Ishikawa (cell line): ENCODE measurements around the gene MEP1B.

Experiments
- CEBPB ChIP-seq: IDR thresholded peaks from 2 replicates; pipeline ENCODE4 v1.6.1; 2012
- CREB1 ChIP-seq: IDR thresholded peaks from 2 replicates; pipeline ENCODE4 v1.6.1; 2012; ENCODE audit warnings: low read depth
- EGR1 ChIP-seq: IDR thresholded peaks from 2 replicates; pipeline ENCODE4 v1.6.1; 2012
- EP300 ChIP-seq: IDR thresholded peaks from 2 replicates; pipeline ENCODE4 v1.6.1; 2012; ENCODE audit warnings: borderline replicate concordance
- FOXM1 ChIP-seq: IDR thresholded peaks from 2 replicates; pipeline ENCODE4 v1.6.1; 2012; ENCODE audit warnings: low read depth, borderline replicate concordance
- NFIC ChIP-seq: IDR thresholded peaks from 2 replicates; pipeline ENCODE4 v1.6.1; 2012
- RAD21 ChIP-seq: IDR thresholded peaks from 2 replicates; pipeline ENCODE4 v1.6.1; 2012; ENCODE audit warnings: low read depth
- TAF1 ChIP-seq: IDR thresholded peaks from 2 replicates; pipeline ENCODE4 v1.6.1; 2012; ENCODE audit warnings: low read depth, mild to moderate bottlenecking
- TCF12 ChIP-seq: IDR thresholded peaks from 2 replicates; pipeline ENCODE4 v1.6.1; 2012; ENCODE audit warnings: low read depth
- TEAD4 ChIP-seq: IDR thresholded peaks from 2 replicates; pipeline ENCODE4 v1.6.1; 2012
- YY1 ChIP-seq: IDR thresholded peaks from 2 replicates; pipeline ENCODE4 v1.6.1; 2012; ENCODE audit warnings: low read depth
- ZBTB7A ChIP-seq: IDR thresholded peaks from 2 replicates; pipeline ENCODE4 v1.6.1; 2012; ENCODE audit warnings: low read depth
- TF ChIP-seq, protein P1 (sequence below): IDR thresholded peaks from 2 replicates; pipeline ENCODE4 v1.6.1; 2012
- TF ChIP-seq, protein P2 (sequence below): IDR thresholded peaks from 2 replicates; pipeline ENCODE4 v1.6.1; 2012; ENCODE audit warnings: low read depth, mild to moderate bottlenecking
- TF ChIP-seq, protein P3 (sequence below): IDR thresholded peaks from 2 replicates; pipeline ENCODE4 v1.6.1; 2012

MEP1B gene

GRCh38 chr18:32157580-32157979, 32.3 kb upstream of the MEP1B start:
- no peak for TF ChIP-seq NFIC
- no peak for TF ChIP-seq YY1
- TF ChIP-seq, protein P1, sequence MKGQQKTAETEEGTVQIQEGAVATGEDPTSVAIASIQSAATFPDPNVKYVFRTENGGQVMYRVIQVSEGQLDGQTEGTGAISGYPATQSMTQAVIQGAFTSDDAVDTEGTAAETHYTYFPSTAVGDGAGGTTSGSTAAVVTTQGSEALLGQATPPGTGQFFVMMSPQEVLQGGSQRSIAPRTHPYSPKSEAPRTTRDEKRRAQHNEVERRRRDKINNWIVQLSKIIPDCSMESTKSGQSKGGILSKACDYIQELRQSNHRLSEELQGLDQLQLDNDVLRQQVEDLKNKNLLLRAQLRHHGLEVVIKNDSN, result no peak
- no peak for TF ChIP-seq TEAD4
- TF ChIP-seq, protein P2, sequence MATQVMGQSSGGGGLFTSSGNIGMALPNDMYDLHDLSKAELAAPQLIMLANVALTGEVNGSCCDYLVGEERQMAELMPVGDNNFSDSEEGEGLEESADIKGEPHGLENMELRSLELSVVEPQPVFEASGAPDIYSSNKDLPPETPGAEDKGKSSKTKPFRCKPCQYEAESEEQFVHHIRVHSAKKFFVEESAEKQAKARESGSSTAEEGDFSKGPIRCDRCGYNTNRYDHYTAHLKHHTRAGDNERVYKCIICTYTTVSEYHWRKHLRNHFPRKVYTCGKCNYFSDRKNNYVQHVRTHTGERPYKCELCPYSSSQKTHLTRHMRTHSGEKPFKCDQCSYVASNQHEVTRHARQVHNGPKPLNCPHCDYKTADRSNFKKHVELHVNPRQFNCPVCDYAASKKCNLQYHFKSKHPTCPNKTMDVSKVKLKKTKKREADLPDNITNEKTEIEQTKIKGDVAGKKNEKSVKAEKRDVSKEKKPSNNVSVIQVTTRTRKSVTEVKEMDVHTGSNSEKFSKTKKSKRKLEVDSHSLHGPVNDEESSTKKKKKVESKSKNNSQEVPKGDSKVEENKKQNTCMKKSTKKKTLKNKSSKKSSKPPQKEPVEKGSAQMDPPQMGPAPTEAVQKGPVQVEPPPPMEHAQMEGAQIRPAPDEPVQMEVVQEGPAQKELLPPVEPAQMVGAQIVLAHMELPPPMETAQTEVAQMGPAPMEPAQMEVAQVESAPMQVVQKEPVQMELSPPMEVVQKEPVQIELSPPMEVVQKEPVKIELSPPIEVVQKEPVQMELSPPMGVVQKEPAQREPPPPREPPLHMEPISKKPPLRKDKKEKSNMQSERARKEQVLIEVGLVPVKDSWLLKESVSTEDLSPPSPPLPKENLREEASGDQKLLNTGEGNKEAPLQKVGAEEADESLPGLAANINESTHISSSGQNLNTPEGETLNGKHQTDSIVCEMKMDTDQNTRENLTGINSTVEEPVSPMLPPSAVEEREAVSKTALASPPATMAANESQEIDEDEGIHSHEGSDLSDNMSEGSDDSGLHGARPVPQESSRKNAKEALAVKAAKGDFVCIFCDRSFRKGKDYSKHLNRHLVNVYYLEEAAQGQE, result no peak
- TF ChIP-seq CREB1, result no peak
- TF ChIP-seq EGR1, result no peak
- TF ChIP-seq, protein P3, sequence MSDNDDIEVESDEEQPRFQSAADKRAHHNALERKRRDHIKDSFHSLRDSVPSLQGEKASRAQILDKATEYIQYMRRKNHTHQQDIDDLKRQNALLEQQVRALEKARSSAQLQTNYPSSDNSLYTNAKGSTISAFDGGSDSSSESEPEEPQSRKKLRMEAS, result no peak
- TF ChIP-seq TCF12, result no peak
- no peak for TF ChIP-seq EP300
- TF ChIP-seq TAF1, result no peak
- TF ChIP-seq RAD21, result no peak
- no peak for TF ChIP-seq FOXM1
- TF ChIP-seq CEBPB, result no peak
- TF ChIP-seq ZBTB7A, result no peak

GRCh38 chr18:32158108-32158624, 31.7 kb upstream of the MEP1B start:
- TF ChIP-seq, protein P3, result 0 out of 2 replicates have a peak, but pooled peaks have one; percentile 16
- TF ChIP-seq RAD21 (peak; percentile 97), YY1 (no peak), TEAD4 (peak; percentile 33; the same call in 1 of the 2 replicates)

GRCh38 chr18:32160547-32160946, 29.3 kb upstream of the MEP1B start:
- TF ChIP-seq CEBPB (no peak), NFIC (no peak), FOXM1 (no peak), EGR1 (no peak), TCF12 (no peak), ZBTB7A (no peak)
- TF ChIP-seq, protein P3, result no peak

DNA sequence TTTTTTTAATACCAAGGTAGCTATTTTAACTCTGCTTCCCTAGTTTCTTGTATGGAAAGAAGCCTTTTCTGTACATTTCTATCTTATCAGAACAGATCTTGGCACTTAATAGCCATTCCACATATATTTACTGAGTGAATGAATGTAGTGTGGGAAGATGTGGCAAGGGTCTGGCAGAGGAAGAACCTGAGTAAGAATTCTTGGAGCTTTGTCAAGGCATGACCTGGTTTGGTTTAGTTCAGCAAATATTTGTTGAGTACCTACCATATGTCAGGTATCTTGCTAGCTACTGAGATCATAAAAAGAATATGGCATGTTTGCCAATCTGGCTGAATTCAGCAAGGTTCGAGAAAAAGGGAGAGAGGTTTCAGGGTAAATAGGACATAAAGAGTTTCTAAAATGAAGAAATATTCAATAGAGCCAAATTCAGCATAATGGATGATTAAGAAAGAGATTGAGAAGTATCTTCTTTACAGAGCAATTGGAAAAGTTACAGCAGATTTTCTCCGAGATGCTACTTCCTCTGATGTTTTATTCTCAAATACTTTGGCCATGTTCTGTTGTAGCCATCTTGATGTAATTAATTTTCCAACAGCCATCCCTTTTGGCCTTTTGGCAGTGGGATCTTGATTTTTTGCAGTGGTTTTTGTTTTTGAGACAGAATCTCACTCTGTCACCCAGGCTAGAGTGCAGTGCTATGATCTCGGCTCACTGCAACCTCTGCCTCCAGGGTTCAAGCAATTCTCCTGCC, 21.7 kb upstream of the MEP1B start:
- TF ChIP-seq EGR1 (no peak), TAF1 (no peak), EP300 (no peak), CREB1 (no peak), FOXM1 (no peak)
- TF ChIP-seq, protein P2, result no peak

- TF ChIP-seq YY1 (no peak), TCF12 (no peak), NFIC (no peak), ZBTB7A (no peak), CREB1 (no peak), TEAD4 (no peak), RAD21 (no peak), TAF1 (no peak)
- TF ChIP-seq, protein P1, result no peak
Observed at GRCh38 chr18:32173654-32174053, 16.2 kb upstream of the MEP1B start.

DNA sequence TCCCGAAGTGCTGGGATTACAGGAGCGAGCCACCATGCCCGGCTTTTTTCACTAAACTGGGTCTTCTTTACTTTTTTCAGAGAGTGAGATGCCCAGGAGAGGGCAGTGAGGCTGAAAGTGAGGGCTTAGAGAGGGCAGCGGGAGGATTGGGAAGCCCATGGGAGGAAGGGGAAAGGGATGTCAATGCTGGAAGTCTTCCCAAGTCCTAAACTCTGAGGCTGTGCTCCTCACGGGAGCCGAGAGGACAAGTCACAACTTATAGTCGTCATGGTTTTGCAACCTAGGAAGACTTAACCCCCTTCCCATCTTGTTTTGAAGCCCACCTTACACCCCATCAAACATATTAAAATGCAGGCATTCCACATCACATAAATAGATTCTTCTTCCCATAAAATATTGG, 15.1 kb upstream of the MEP1B start:
- no peak for TF ChIP-seq YY1
